ENCODE data around the gene AXL. TPM values are rescaled to one million over a fixed set of nuclear protein-coding genes. Genes with fewer than 3 reads are reported as not detected.
A peak's percentile ranks its signal among the peaks of the same experiment; 100 is the strongest.

Gene AXL
- total RNA-seq, 1 donor from 2014 or later, result 0.70 TPM

DNA sequence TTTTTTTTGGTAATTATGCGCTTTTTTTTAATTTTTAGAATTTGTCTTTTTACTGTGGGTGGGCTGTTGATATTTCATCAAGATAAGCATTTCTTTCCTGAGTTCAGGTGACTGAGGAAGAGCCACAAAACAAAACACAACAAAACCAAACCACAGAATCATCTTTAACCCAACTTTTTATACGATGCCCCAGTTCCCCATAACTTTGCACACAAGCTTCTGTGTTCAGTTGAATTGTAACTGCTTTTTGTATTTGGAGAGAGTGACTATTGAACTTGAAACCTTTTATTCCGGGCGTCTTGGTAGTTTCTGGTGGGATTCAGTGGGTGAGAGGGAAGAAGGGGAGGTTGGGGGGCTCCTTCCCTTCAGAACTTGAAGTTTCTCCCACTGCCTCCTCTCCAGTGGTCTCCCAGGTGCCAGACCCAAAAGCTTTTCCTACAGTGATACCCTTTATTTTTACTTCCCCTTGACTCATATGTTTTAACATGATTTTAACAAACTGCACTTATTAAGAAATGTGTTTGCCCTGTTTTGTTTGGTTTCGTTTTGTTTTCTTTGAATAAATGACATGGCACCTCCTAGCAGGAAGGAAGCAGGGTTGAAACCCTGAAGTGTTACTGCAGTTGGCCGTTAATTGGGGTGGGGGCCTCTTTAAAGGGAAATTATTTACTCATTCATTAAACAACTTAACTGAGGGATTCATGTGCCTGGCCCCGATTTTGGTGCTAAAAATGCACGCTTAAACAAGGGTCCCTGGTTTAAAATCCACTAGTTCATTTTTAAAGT, 88.3 kb downstream of the AXL start:
- Mint-ChIP-seq H3K9me3 (no peaks in the 10 kb centered on the region), H3K36me3 (ENCODE audit: low read depth) (peaks cover 58% of the 10 kb centered on the region), H3K4me1 (peaks cover 80% of the 10 kb centered on the region), H3K27me3 (no peaks in the 10 kb centered on the region), H3K4me3 (peak overlapping the region; percentile 67), H3K27ac (peak overlapping the region; percentile 98)
- intact Hi-C loops (cut with micrococcal nuclease), result no loop called here
- peak; percentile 77 for DNase-seq

GRCh38 chr19:41307954-41308449, 89.0 kb downstream of the AXL start:
- Mint-ChIP-seq H3K36me3 (ENCODE audit: low read depth) (peaks cover 53% of the 10 kb centered on the region), H3K9me3 (no peaks in the 10 kb centered on the region), H3K27ac (peak overlapping the region; percentile 98), H3K4me3 (peak overlapping the region; percentile 99), H3K4me1 (peaks cover 75% of the 10 kb centered on the region), H3K27me3 (no peaks in the 10 kb centered on the region)
- intact Hi-C loops (cut with micrococcal nuclease), result loop anchor here (1.0 to 2.0 kb wide), 4 partner anchors 45 to 181 kb away; partner anchors contain the start of gene TGFB1
- peak; percentile 71 for DNase-seq

GRCh38 chr19:41308450-41309179, 89.6 kb downstream of the AXL start:
- Mint-ChIP-seq H3K27ac (peak overlapping the region; percentile 98), H3K27me3 (no peaks in the 10 kb centered on the region), H3K9me3 (no peaks in the 10 kb centered on the region), H3K4me3 (peak overlapping the region; percentile 99), H3K36me3 (ENCODE audit: low read depth) (peaks cover 55% of the 10 kb centered on the region), H3K4me1 (peaks cover 75% of the 10 kb centered on the region)
- DNase-seq, result peak; percentile 98
- intact Hi-C loops (cut with micrococcal nuclease), result loop anchor here (1.0 to 2.0 kb wide), 4 partner anchors 44 to 182 kb away; partner anchors contain the start of gene TGFB1

GRCh38 chr19:41309180-41310032, 90.4 kb downstream of the AXL start:
- H3K27me3 Mint-ChIP-seq, result no peaks in the 10 kb centered on the region
- H3K36me3 Mint-ChIP-seq (ENCODE audit: low read depth), result peaks cover 52% of the 10 kb centered on the region
- intact Hi-C loops (cut with micrococcal nuclease), result loop anchor here (1.0 to 2.0 kb wide), 4 partner anchors 13 to 183 kb away; partner anchors contain the start of gene TGFB1
- no peaks in the 10 kb centered on the region for H3K9me3 Mint-ChIP-seq
- DNase-seq, result peak; percentile 75
- H3K4me3 Mint-ChIP-seq, result peak overlapping the region; percentile 99
- H3K4me1 Mint-ChIP-seq, result peaks cover 68% of the 10 kb centered on the region
- peak overlapping the region; percentile 98 for H3K27ac Mint-ChIP-seq

- peak within 1 kb of the TSS; percentile 98 for H3K27ac Mint-ChIP-seq
- H3K9me3 Mint-ChIP-seq, result no peaks in the 10 kb centered on the region
- no peaks in the 10 kb centered on the region for H3K27me3 Mint-ChIP-seq
- H3K36me3 Mint-ChIP-seq (ENCODE audit: low read depth), result peaks cover 46% of the 10 kb centered on the region
- intact Hi-C loops (cut with micrococcal nuclease), result loop anchor here (1.0 to 2.0 kb wide), 2 partner anchors 13 to 17 kb away; no protein-coding TSS in a partner anchor
- H3K4me3 Mint-ChIP-seq, result peak within 1 kb of the TSS; percentile 99
- peak; percentile 97 for DNase-seq
- H3K4me1 Mint-ChIP-seq, result peaks cover 60% of the 10 kb centered on the region
Observed at GRCh38 chr19:41310033-41310831, 91.2 kb downstream of the AXL start, which contains the start of gene CCDC97. CCDC97 (plus strand) TSS chr19:41310172; CDS start chr19:41310311, 139 bp downstream.

DNA sequence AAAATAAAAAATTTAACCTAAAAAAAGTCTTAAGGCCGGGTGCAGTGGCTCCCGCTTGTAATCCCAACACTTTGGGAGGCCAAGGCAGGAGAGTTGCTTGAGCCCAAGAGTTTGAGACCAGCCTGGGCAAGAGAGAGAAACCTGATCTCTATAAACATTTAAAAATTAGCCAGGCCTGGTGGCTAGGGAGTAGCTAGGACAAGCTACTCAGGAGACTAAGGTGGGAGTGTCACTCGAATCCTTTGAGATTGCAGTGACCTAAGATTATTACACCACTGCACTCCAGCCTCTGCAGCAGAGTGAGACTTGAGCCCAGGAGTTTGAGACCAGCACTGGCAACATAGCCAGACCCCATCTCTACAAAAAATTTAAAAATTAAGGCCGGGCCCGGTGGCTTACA, 92.0 kb downstream of the AXL start:
- intact Hi-C loops (cut with micrococcal nuclease), result loop anchor here (2.0 kb wide), 1 partner anchor 14 kb away; no protein-coding TSS in a partner anchor
- peak; percentile 58 for DNase-seq
- peaks cover 40% of the 10 kb centered on the region for H3K36me3 Mint-ChIP-seq (ENCODE audit: low read depth)
- peaks cover 53% of the 10 kb centered on the region for H3K4me1 Mint-ChIP-seq
- H3K27me3 Mint-ChIP-seq, result no peaks in the 10 kb centered on the region
- no peaks in the 10 kb centered on the region for H3K9me3 Mint-ChIP-seq
- H3K4me3 Mint-ChIP-seq, result peak overlapping the region; percentile 99
- H3K27ac Mint-ChIP-seq, result no peak overlapping the region

Other genes with a start within 250 kb of the AXL start
- not detected in 2 replicates for gene CYP2B6, start 227.9 kb upstream of the AXL start, total RNA-seq
- not detected in 2 replicates for gene CYP2A13, start 130.8 kb upstream of the AXL start, total RNA-seq
- gene CYP2F1, start 104.8 kb upstream of the AXL start, total RNA-seq, result not detected in 2 replicates
- gene CYP2S1, start 26.0 kb upstream of the AXL start, total RNA-seq, result 0.70 and 1.0 TPM in 2 replicates
- gene HNRNPUL1, start 45.1 kb downstream of the AXL start, total RNA-seq, result 256 and 258 TPM in 2 replicates
- 30.4 and 30.7 TPM in 2 replicates for gene CCDC97, start 90.9 kb downstream of the AXL start, total RNA-seq
- gene TGFB1, start 134.7 kb downstream of the AXL start, total RNA-seq, result 125 and 127 TPM in 2 replicates
- 6.3 and 8.6 TPM in 2 replicates for gene B9D2, start 144.9 kb downstream of the AXL start, total RNA-seq
- gene TMEM91, start 157.3 kb downstream of the AXL start, total RNA-seq, result 4.2 and 5.8 TPM in 2 replicates
- gene EXOSC5, start 178.1 kb downstream of the AXL start, total RNA-seq, result 65.8 and 69.2 TPM in 2 replicates
- gene BCKDHA, start 178.6 kb downstream of the AXL start, total RNA-seq, result 11.4 and 20.1 TPM in 2 replicates
- 0.37 and 0.83 TPM in 2 replicates for gene B3GNT8, start 208.2 kb downstream of the AXL start, total RNA-seq
- gene DMAC2, start 220.7 kb downstream of the AXL start, total RNA-seq, result 52.6 and 58.7 TPM in 2 replicates
- gene ERICH4, start 223.9 kb downstream of the AXL start, total RNA-seq, result not detected in 2 replicates